Measurements from ENCODE around the gene GNAT1.
"Not testable (repeated sequence)": the region's sequence is repeated elsewhere in the genome, so short reads cannot be mapped to it uniquely, and the experiment has no call there.

GNAT1 gene

DNA sequence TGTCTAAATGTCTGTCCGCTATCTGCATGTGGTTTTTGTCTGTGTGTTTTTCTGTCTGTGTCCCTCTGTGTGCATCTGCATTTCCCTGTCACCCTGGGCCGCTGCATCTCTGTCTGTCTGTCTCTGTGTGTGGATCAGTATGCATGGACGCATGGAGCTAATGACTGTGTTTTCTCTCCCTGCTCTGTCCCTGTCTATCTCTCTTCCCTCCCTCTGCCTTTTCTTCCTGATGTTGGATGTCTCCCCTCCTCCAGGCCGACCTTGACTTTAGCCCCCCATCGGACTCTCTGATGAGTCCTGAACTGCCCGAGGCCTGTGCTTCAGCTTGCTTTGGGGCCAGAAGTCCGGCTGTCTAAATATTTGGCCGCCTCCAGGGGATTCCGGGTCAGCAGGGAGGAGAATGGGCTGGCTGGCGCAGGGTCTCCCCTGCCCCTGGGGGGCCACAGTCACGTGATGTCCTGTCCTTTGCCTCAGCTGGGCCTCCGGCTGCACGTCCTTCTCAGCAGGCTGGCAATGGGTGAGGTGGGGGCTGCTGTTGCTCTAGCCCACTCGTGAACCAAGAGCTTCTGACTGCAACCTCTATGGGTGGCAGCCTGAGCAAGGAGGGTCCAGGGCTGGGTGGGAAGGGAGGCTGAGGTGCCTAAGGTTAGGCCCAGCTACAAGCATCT, 17.4 kb downstream of the GNAT1 start:
- TF ChIP-seq FOXK2 (IDR thresholded peaks at IDR 0.05) = no peak
- TF ChIP-seq NFRKB (IDR thresholded peaks at IDR 0.05) = no peak
- no peak for TF ChIP-seq CTBP1 (IDR thresholded peaks at IDR 0.05; ENCODE audit: borderline replicate concordance)
- TF ChIP-seq FOXM1 (IDR thresholded peaks at IDR 0.05; ENCODE audit: borderline replicate concordance) = no peak
- no peak for TF ChIP-seq ELF4 (IDR thresholded peaks at IDR 0.05)
- TF ChIP-seq ZNF384 (IDR thresholded peaks at IDR 0.05) = no peak
- TF ChIP-seq FOXA1 (IDR thresholded peaks at IDR 0.05) = no peak
- TF ChIP-seq HDGF (IDR thresholded peaks at IDR 0.05; ENCODE audit: borderline replicate concordance) = no peak
- TF ChIP-seq SP1 (IDR thresholded peaks at IDR 0.05) = no peak
- TF ChIP-seq L3MBTL2 (conservative IDR thresholded peaks at IDR 0.05) = no peak
- TF ChIP-seq ARNT (IDR thresholded peaks at IDR 0.05) = no peak
- TF ChIP-seq LEF1 (IDR thresholded peaks at IDR 0.05; ENCODE audit: borderline replicate concordance) = no peak
- no peak for TF ChIP-seq BHLHE40 (IDR thresholded peaks at IDR 0.05; ENCODE audit: borderline replicate concordance)
- TF ChIP-seq, protein P1, sequence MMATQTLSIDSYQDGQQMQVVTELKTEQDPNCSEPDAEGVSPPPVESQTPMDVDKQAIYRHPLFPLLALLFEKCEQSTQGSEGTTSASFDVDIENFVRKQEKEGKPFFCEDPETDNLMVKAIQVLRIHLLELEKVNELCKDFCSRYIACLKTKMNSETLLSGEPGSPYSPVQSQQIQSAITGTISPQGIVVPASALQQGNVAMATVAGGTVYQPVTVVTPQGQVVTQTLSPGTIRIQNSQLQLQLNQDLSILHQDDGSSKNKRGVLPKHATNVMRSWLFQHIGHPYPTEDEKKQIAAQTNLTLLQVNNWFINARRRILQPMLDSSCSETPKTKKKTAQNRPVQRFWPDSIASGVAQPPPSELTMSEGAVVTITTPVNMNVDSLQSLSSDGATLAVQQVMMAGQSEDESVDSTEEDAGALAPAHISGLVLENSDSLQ (IDR thresholded peaks at IDR 0.05) = no peak
- no peak for TF ChIP-seq TARDBP (IDR thresholded peaks at IDR 0.05)
- TF ChIP-seq SUZ12 (IDR thresholded peaks at IDR 0.05) = no peak
- ChIA-PET CTCF (interaction anchor here (0.6 to 1.8 kb wide), 3 partner anchors 11 to 21 kb away, joined by 3 to 8 read pairs (median 4); no protein-coding TSS in a partner anchor), POLR2A (interaction anchor here (1.9 kb wide), 1 partner anchor 19 kb away, joined by 6 read pairs; no protein-coding TSS in a partner anchor)
- no peak for DNase-seq (ENCODE audit: extremely low spot score)

DNA sequence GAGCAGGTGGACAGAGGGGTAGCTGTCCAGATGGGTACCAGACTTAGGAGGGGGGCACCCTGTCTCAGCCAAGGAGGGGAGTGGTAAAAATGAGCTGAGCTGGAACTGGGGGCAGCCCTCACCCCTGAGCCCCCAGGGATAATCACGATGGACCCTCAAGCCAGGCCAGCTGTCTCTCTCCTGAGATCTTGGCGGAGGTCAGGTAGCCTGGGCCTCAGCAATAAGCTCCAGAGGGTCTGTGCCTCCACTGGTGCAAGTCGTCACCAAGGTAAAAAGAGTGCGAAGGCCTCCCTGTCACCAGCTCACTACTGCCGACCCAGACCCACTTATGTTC, 18.7 kb downstream of the GNAT1 start:
- POLR2A ChIA-PET = interaction anchor here (1.4 to 1.9 kb wide), 2 partner anchors 12 to 18 kb away, joined by 4 to 6 read pairs; no protein-coding TSS in a partner anchor
- TF ChIP-seq ELF4 (IDR thresholded peaks at IDR 0.05) = no peak
- no peak for TF ChIP-seq FOXA1 (IDR thresholded peaks at IDR 0.05)
- no peak for TF ChIP-seq FOXM1 (IDR thresholded peaks at IDR 0.05; ENCODE audit: borderline replicate concordance)
- TF ChIP-seq LEF1 (IDR thresholded peaks at IDR 0.05; ENCODE audit: borderline replicate concordance) = no peak
- TF ChIP-seq CTBP1 (IDR thresholded peaks at IDR 0.05; ENCODE audit: borderline replicate concordance) = no peak
- TF ChIP-seq SP1 (IDR thresholded peaks at IDR 0.05) = no peak
- TF ChIP-seq, protein P1 (IDR thresholded peaks at IDR 0.05) = no peak
- TF ChIP-seq ARNT (IDR thresholded peaks at IDR 0.05) = no peak
- TF ChIP-seq L3MBTL2 (conservative IDR thresholded peaks at IDR 0.05) = no peak
- no peak for TF ChIP-seq HDGF (IDR thresholded peaks at IDR 0.05; ENCODE audit: borderline replicate concordance)
- no peak for TF ChIP-seq TARDBP (IDR thresholded peaks at IDR 0.05)
- TF ChIP-seq BHLHE40 (IDR thresholded peaks at IDR 0.05; ENCODE audit: borderline replicate concordance) = no peak
- no peak for TF ChIP-seq NFRKB (IDR thresholded peaks at IDR 0.05)
- no peak for TF ChIP-seq FOXK2 (IDR thresholded peaks at IDR 0.05)
- TF ChIP-seq ZNF384 (IDR thresholded peaks at IDR 0.05) = no peak
- TF ChIP-seq SUZ12 (IDR thresholded peaks at IDR 0.05) = no peak
- CTCF ChIA-PET = interaction anchor here (1.3 kb wide), 1 partner anchor 37 kb away, joined by 4 read pairs; no protein-coding TSS in a partner anchor
- no peak for DNase-seq (ENCODE audit: extremely low spot score)

DNA sequence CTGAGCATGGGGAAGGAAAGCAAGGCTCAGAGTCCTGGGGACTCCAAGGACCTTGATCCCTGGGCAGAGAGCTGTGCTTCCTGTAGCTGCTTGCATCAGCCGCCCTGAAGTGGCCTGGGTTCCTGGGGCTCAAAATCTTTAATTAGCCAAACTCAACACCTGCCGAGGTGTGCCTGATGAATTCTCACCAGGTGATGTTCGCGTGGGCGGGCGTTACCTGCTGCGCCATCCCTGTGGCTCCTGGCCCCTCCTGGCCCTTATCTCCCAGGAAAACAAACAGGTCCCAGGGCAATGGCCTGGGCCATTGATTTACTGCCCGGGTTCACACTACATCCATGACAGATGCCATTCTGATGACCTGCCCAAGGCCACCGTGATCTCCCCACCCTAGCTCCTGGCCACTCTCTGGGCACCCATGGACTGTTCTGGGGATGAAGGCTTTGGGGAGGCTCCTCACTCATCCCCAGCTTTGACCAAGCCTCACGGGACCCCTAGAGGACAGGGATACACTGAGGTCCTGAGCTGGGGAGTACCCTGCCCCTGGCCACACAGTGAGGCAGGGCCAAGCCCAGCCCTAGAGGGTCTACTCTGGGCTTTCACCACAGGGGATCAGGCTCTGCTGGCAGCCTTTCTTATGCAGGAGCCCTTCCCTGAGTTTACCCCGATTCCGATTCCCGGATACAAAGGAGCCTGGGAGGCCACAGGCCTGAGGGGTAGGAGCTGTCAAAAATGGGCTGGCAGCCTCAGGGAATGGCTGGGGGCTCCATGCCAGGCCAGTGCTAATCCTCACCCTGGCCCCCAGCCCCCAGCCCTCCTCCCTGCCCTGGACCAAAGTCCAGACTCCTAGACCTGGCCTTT, 19.3 kb downstream of the GNAT1 start:
- CTCF ChIA-PET = interaction anchor here (1.3 kb wide), 1 partner anchor 36 kb away, joined by 4 read pairs; no protein-coding TSS in a partner anchor
- POLR2A ChIA-PET = interaction anchor here (1.4 to 1.9 kb wide), 2 partner anchors 11 to 17 kb away, joined by 4 to 6 read pairs; no protein-coding TSS in a partner anchor
- TF ChIP-seq BHLHE40 (IDR thresholded peaks at IDR 0.05; ENCODE audit: borderline replicate concordance) (no peak), L3MBTL2 (conservative IDR thresholded peaks at IDR 0.05) (no peak), TARDBP (IDR thresholded peaks at IDR 0.05) (no peak), SP1 (IDR thresholded peaks at IDR 0.05) (no peak), ELF4 (IDR thresholded peaks at IDR 0.05) (no peak)
- TF ChIP-seq, protein P1 (IDR thresholded peaks at IDR 0.05) = no peak

DNA sequence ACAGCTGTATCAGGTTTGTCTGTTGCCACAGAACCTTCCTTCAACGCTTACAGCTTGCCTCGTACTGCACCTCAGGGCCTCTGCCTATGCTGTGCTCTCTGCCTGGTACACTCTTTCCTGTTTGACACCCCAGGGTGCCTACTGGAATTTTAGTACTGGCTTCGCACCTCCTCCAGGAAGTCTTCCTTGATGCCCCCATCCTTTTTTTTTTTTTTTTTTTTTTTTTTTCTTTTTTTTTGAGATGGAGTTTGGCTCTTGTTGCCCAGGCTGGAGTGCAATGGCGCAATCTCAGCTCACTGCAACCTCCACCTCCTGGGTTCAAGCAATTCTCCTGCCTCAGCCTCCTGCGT, 19.9 kb downstream of the GNAT1 start:
- POLR2A ChIA-PET = interaction anchor here (0.8 to 1.4 kb wide), 3 partner anchors 11 to 24 kb away, joined by 3 to 4 read pairs (median 3); partner anchors contain the start of gene GNAI2
- CTCF ChIA-PET = interaction anchor here (0.8 to 0.9 kb wide), 2 partner anchors 17 to 19 kb away, joined by 3 read pairs; no protein-coding TSS in a partner anchor
- not testable (repeated sequence) for DNase-seq (ENCODE audit: extremely low spot score)

More for the DNA sequence above, 19.3 kb downstream of the GNAT1 start:
- DNase-seq (ENCODE audit: extremely low spot score) = no peak

DNA sequence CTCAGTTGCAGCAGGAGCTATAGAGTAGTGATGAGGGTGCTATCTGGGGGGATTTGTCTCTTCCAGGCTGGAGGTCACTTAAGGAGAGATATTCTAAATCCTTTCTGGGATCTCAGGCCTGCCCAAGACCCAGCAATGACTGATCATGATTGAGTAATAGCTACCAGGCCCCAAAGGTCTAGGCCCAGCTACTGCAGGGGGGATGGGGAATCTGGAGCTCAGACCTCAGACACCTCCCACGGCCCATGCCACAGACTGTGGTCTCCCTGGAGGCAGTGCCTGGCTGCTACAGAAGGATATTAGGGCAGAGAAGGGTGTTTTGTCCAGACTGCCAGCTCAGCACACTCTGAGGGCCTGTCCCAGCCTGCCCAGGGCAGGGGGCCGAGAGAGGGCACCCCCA, 20.5 kb downstream of the GNAT1 start:
- TF ChIP-seq TARDBP (IDR thresholded peaks at IDR 0.05) (no peak), FOXA1 (IDR thresholded peaks at IDR 0.05) (no peak), BHLHE40 (IDR thresholded peaks at IDR 0.05; ENCODE audit: borderline replicate concordance) (no peak), SP1 (IDR thresholded peaks at IDR 0.05) (no peak), FOXK2 (IDR thresholded peaks at IDR 0.05) (no peak), FOXM1 (IDR thresholded peaks at IDR 0.05; ENCODE audit: borderline replicate concordance) (no peak), LEF1 (IDR thresholded peaks at IDR 0.05; ENCODE audit: borderline replicate concordance) (no peak), ELF4 (IDR thresholded peaks at IDR 0.05) (no peak), SUZ12 (IDR thresholded peaks at IDR 0.05) (no peak), HDGF (IDR thresholded peaks at IDR 0.05; ENCODE audit: borderline replicate concordance) (no peak), L3MBTL2 (conservative IDR thresholded peaks at IDR 0.05) (no peak), ZNF384 (IDR thresholded peaks at IDR 0.05) (no peak), NFRKB (IDR thresholded peaks at IDR 0.05) (no peak), CTBP1 (IDR thresholded peaks at IDR 0.05; ENCODE audit: borderline replicate concordance) (no peak), ARNT (IDR thresholded peaks at IDR 0.05) (no peak)
- TF ChIP-seq, protein P1 (IDR thresholded peaks at IDR 0.05) = no peak
- no peak for DNase-seq (ENCODE audit: extremely low spot score)
- CTCF ChIA-PET = interaction anchor here (0.5 to 0.9 kb wide), 3 partner anchors 13 to 19 kb away, joined by 3 to 5 read pairs (median 3); no protein-coding TSS in a partner anchor
- POLR2A ChIA-PET = interaction anchor here (0.8 kb wide), 2 partner anchors 16 to 24 kb away, joined by 3 read pairs; partner anchors contain the start of gene GNAI2
